T1000 (cell line): ENCODE results near the gene SLC26A3.
"Not testable (repeated sequence)": the region's sequence is repeated elsewhere in the genome, so short reads cannot be mapped to it uniquely, and the experiment has no call there.

ENCODE experiments used
- DNase-seq: peaks from one replicate; lab custom pipeline; 2025; ENCODE audit warnings: mixed read lengths; lab: John Stamatoyannopoulos, UW

Gene SLC26A3

GRCh38 chr7:107803009-107803610, at the start of gene SLC26A3:
Gene SLC26A3 (minus strand): TSS chr7:107803223. CDS start chr7:107794509, 8,714 bp downstream.
- DNase-seq = no peak

GRCh38 chr7:107850643-107851042, 47.6 kb upstream of the SLC26A3 start:
- no peak for DNase-seq

- no peak for DNase-seq
These were observed 47.2 kb upstream of the SLC26A3 start for GRCh38 chr7:107850216-107850615.

- DNase-seq = not testable (repeated sequence)
These were observed 45.2 kb upstream of the SLC26A3 start for GRCh38 chr7:107848211-107848610.

GRCh38 chr7:107847836-107848175, 44.8 kb upstream of the SLC26A3 start:
- not testable (repeated sequence) for DNase-seq

GRCh38 chr7:107847168-107847835, 44.3 kb upstream of the SLC26A3 start:
- DNase-seq = no peak

- no peak for DNase-seq
These were observed 43.3 kb upstream of the SLC26A3 start for GRCh38 chr7:107846324-107846723.

GRCh38 chr7:107843184-107843583, 40.2 kb upstream of the SLC26A3 start:
- no peak for DNase-seq

GRCh38 chr7:107842213-107842612, 39.2 kb upstream of the SLC26A3 start:
- DNase-seq = no peak

- no peak for DNase-seq
These were observed 36.0 kb upstream of the SLC26A3 start for GRCh38 chr7:107838816-107839565.

- no peak for DNase-seq
These were observed 35.1 kb upstream of the SLC26A3 start for GRCh38 chr7:107838024-107838601.

- DNase-seq = no peak
These were observed 34.1 kb upstream of the SLC26A3 start for GRCh38 chr7:107837145-107837512.

GRCh38 chr7:107836237-107837144, 33.5 kb upstream of the SLC26A3 start:
- no peak for DNase-seq

- no peak for DNase-seq
These were observed 31.4 kb upstream of the SLC26A3 start for GRCh38 chr7:107834401-107834800.

- DNase-seq = no peak
These were observed 30.7 kb upstream of the SLC26A3 start for GRCh38 chr7:107833684-107834106.

GRCh38 chr7:107830420-107830819, 27.4 kb upstream of the SLC26A3 start:
- no peak for DNase-seq

- no peak for DNase-seq
These were observed 25.5 kb upstream of the SLC26A3 start for GRCh38 chr7:107828540-107828939.

- no peak for DNase-seq
These were observed 24.5 kb upstream of the SLC26A3 start for GRCh38 chr7:107827501-107827900.

GRCh38 chr7:107826451-107826850, 23.4 kb upstream of the SLC26A3 start:
- no peak for DNase-seq

- DNase-seq = no peak
These were observed 21.8 kb upstream of the SLC26A3 start for GRCh38 chr7:107824858-107825257.

- no peak for DNase-seq
These were observed 15.6 kb upstream of the SLC26A3 start for GRCh38 chr7:107818622-107819021.
